HG03460 (cell line): ENCODE measurements around the gene ARHGAP26.

Experiments
- ATAC-seq: cut with Tn5 transposase; IDR thresholded peaks from one replicate; pipeline ENCODE4 v1.9.1; 2021; ENCODE audit not compliant: unreplicated experiment

Gene ARHGAP26

GRCh38 chr5:143031781-143032580, 261.8 kb downstream of the ARHGAP26 start:
- no peak for ATAC-seq

GRCh38 chr5:143032581-143032836, 262.3 kb downstream of the ARHGAP26 start:
- no peak for ATAC-seq

- ATAC-seq = no peak
These were observed 263.5 kb downstream of the ARHGAP26 start for GRCh38 chr5:143033535-143034250.

DNA sequence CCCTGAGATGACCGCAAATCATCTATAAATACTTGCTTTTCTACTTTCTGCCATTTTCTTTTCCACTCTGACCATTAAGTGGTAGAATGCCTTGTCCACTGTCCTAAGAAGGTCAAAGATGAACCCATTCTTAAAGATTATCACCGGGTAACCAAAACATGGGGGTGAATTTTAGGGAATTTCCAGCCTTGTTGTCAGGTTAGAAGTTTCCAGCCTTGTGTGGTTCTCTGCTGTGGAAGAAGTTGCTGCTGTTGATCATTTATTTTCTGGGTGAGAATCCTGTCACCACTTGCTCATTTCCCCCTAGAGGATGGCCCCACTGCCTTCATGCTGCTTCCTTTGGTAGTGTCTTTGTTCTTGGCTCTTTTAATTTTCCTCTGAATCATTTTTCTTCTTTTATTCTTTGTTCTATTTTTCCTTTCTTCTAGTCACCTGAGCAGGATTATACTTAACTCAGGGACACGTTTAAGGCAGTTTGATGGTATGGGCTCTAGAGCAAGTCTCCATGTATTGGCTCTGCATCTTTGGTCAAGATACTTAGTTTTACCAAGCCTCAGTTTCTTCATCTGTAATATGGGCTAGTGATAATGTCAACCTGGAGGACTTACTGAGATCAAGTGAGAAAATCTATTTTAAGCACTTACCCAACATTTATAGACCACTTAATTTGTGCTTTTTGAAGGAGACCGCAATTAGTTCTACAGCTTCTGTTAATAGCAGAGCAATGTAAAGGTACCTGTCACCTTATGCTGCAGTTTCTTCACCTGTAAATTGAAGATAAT, 266.2 kb downstream of the ARHGAP26 start:
- peak; percentile 40 for ATAC-seq

- no peak for ATAC-seq
These were observed 266.9 kb downstream of the ARHGAP26 start for GRCh38 chr5:143037071-143037470.

GRCh38 chr5:143037708-143038107, 267.5 kb downstream of the ARHGAP26 start:
- no peak for ATAC-seq

DNA sequence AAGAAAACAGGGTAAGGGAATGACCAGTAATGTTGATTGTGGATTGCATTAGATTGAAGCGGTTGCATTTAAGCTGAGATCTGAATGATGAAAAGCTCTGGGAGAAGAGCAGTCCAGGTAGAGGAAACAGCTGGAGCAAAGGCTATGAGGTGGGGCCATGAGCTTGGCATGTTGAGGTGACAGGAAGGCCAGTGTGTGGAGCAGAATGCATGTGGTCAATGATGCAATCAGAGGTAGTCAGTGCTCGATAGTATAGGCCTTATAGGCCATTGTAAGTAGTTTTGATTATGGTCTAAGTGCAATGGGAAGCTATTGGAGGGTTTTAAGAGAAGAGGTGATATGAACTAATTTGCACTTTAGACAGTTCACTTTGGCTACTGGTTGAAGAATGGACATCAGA, 270.4 kb downstream of the ARHGAP26 start:
- ATAC-seq = no peak

DNA sequence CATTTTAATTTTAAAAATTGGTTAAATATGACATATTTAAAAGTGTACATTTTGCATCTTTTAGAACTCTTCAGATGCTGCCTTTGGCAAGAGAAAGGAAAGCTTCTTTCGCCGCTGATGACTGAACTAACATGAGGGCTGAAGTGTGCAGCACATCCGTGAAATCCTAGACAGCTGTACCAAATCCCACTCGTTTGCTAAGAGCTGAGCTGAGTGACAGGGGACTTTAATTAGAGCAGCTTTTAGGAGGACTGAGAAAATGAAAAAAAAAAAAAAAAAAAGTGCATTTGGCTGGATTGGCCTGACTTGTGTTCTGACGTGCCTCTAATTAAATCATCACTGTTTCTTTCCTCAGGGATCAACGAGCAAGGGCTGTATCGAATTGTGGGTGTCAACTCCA, 271.3 kb downstream of the ARHGAP26 start:
- no peak for ATAC-seq

DNA sequence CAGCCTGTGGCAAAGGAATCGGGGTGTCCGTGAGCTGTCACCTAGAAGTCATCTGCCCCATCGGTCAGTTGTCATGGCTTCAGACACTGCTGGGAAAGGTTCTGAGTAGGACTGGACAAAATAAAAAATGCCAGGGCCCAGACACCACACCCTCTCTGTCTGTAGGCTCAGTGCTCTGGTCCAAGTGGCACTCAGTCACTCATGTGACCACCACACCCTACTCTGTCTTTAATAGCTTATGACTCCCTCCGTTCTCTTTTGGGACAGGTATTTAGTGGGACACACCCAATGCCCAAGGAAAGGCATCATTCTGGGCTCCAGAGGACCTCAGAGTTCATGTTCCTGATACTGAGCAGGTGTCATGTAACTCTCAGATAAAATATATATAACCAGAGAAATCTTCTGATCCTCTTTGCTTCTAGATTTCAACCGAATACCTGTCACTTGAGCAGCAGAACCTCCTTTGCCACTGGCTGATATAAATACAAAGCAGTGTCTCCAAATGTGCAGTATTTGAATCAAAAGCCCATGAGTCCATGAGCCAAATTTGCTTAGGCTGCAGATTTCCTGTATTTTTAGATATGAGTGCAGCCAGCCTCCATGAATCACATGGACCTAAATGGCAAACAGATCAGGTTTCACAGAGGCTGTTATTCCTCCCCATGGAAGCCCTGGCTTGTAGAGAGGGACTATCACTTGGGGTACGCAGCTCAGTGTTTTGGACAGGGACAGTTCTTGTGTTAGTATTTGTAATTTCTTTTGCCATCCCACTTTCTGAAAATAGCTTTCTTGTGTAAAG, 272.0 kb downstream of the ARHGAP26 start:
- ATAC-seq = no peak

- ATAC-seq = no peak
These were observed 274.1 kb downstream of the ARHGAP26 start for GRCh38 chr5:143044265-143044664.

GRCh38 chr5:143045062-143045461, 274.9 kb downstream of the ARHGAP26 start:
- no peak for ATAC-seq

GRCh38 chr5:143046314-143046713, 276.1 kb downstream of the ARHGAP26 start:
- no peak for ATAC-seq

- ATAC-seq = no peak
These were observed 276.9 kb downstream of the ARHGAP26 start for GRCh38 chr5:143047091-143047490.

GRCh38 chr5:143050183-143050582, 280.0 kb downstream of the ARHGAP26 start:
- no peak for ATAC-seq

GRCh38 chr5:143051244-143052058, 281.3 kb downstream of the ARHGAP26 start:
- ATAC-seq = no peak

DNA sequence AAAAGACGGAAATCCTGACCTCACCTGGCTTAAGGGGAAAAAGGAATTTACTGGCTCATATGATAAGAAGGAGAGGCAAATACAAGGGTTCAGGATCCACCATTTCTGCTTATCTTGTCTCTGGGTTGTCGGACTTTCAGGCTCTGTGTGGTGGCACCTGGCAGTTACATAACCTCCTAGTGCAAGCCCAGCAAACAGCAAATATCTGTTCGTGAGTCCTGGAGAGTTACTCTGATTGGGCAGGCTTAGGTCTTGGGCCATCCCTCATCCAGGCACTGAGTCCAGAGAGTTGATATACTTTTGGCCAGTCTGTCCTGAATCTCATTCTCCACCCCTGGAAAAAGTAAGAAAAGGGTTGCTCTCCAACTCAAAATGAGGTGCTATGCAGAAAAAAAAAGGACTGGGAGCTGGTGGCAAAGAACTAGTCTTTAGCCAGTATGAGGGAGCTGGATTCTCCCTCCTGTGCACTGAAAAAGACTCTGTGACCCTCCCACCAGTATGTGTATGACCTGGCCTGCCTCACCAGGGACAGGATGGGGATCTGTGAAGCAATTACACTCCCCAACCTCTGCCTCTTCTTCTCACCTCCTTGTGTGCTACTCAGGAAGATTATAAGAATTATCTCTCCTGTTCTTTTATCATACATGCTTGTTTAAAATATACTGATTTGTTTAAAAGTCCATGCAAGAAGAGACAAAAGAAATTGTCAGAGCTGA, 282.9 kb downstream of the ARHGAP26 start:
- no peak for ATAC-seq

DNA sequence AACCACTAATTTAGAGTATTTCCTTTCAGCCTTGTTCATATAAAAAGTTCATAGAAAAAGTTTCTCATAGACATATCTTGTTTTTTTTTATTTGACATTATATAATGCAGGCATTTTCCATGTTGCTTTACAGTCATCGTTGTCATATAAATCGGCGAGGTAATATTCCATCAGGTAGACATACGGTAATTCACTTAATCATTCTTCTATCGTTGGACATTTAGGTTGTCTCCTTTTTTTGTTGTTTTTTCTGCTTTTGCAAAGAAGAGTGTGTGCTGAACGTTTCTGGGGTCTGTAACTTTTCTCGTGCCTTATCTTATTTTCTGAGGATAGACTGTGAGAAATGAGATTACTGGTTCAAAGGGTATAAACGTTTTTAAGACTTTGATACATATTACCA, 283.6 kb downstream of the ARHGAP26 start:
- ATAC-seq = no peak

DNA sequence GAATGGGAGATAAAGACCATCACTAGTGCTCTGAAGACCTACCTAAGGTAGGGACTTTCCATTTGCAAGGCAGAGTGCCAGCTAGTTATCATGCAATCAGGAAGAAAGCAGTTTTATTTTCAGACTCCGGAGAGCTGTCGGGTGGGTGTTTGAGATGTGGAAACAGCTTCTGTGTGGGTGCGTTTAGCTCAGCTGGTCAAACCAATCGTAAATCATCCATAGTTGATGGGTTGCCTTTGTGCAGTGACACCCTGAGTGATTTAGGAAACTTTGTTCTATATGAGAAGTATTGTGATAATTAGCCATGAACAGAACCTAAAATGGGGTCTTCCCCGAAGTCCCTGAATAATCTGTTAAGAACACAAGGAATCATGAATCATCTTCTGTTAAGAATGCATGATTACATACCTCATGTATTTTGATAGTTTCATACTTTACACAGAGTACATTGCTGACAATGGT, 284.3 kb downstream of the ARHGAP26 start:
- ATAC-seq = peak; percentile 49

DNA sequence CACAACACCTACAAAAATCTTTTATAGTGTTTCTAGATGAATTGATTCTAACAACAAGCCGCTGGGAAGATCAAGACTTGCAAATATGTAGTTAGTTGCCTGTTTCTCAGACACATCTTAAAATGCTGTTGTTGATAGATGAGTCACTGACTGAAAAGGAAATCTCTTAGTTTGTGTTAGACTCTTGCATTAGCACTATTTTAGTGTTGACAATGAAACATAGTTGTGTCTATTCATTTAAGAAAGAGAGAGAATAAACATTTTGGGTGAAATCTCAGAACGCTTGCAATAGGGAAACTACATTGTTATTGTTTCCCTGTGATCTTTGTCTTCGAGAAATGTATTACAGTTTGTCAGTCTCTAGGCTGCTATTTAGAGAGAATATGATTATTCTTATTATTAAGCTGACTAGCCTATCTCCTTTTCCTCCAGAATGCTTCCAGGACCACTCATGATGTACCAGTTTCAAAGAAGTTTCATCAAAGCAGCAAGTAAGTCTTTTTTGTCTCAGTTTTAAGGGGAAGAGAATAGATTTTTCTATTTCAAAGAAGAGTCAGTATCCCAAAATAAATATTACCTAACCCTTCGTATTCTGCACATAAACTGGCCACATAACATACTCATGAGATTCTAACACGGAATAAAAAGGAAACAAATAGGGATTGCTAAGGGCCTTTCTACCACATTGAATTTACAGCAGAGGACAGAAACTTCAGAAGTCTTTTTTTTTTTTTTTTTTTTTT, 285.6 kb downstream of the ARHGAP26 start:
- ATAC-seq = no peak
